Measurements from ENCODE around the gene MS4A18. TPM values are rescaled to one million over a fixed set of nuclear protein-coding genes. Genes with fewer than 3 reads are reported as not detected.

MS4A18 gene
- total and polyA plus RNA-seq, 10 of the 15 experiments (the other 5 are each of a cell fraction or from before 2014, with no cell fraction given): not detected

DNA sequence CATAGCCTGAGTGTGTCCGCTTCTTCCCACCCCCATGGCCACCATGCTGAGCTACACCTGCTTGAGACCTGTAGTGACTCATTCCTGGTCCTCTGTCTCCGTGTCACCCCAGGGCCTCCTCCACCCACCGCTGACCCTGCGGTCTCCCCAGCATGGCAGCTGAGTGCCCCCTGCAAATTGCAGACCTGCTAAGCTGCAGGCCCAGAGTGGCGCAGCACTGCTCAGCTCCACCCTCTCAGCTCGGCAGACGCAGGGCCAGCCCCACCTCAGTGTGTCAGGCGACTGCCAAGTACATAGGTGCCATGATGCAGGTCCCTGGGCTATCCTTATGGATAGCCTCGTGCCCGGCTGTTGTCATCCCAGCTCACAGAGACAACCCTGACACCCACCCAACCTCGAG is 45.3 kb downstream of the MS4A18 start:
- ChIA-PET CTCF (interaction anchor here (1.7 to 4.1 kb wide), 3 partner anchors 7 to 68 kb away, joined by 3 to 26 read pairs (median 4); no protein-coding TSS in a partner anchor), SMC1A (ENCODE audit: uncharacterized antibody, unreplicated experiment) (interaction anchor here (2.8 kb wide), 1 partner anchor 9 kb away, joined by 8 read pairs; no protein-coding TSS in a partner anchor), RAD21 (ENCODE audit: unreplicated experiment) (interaction anchor here (0.6 kb wide), 1 partner anchor 41 kb away, joined by 3 read pairs; no protein-coding TSS in a partner anchor), POLR2A (interaction anchor here (0.9 kb wide), 1 partner anchor 314 kb away, joined by 3 read pairs; the partner anchor contains the start of gene MS4A1)
- H3K4me3 ChIP-seq: no peak overlapping the region
- DNase-seq (ENCODE audit: low read depth, low spot score) (no peak), FAIRE-seq (no peak), ATAC-seq (no peak)
- no peaks in the 10 kb centered on the region for H3K36me3 ChIP-seq (ENCODE audit: control insufficient read depth in 2 of 2, insufficient read depth in 2 of 2, low read length in 1 of 2)
- no peak overlapping the region for H2AFZ ChIP-seq (ENCODE audit: control insufficient read depth, low read depth, low read length)
- WGBS (ENCODE audit: insufficient coverage, insufficient replicate concordance, low lambda C conversion rate, missing lambda C conversion rate): 54% methylated on average over 11 of the region's 11 CpGs
- H3K9ac ChIP-seq (ENCODE audit: control insufficient read depth, insufficient read depth, low read length): no peak overlapping the region
- no peaks in the 10 kb centered on the region; the same call in 1 of the 2 replicates for H4K20me1 ChIP-seq (ENCODE audit: control insufficient read depth, insufficient read depth)
- H3K27me3 ChIP-seq (replicated peaks in 1 of 2; ENCODE audit: control insufficient read depth in 2 of 2, insufficient read depth in 2 of 2, low read length in 1 of 2): no peaks in the 10 kb centered on the region
- in situ Hi-C loops (cut with MboI) (loop anchor here (5.0 to 25.0 kb wide), 3 partner anchors 122 to 1583 kb away; no protein-coding TSS in a partner anchor), intact Hi-C loops (cut with micrococcal nuclease; ENCODE audit: unreplicated experiment) (loop anchor here (10.0 kb wide), 3 partner anchors 395 to 575 kb away; partner anchors contain the start of gene VPS37C)
- H3K27ac ChIP-seq (ENCODE audit: control insufficient read depth, insufficient read depth): no peak overlapping the region
- H3K4me2 ChIP-seq (ENCODE audit: control insufficient read depth, insufficient read depth): no peak overlapping the region
- no TSS peak for BruUV-seq (replicated peaks)
- peaks cover 22% of the 10 kb centered on the region for H3K4me1 ChIP-seq (ENCODE audit: control insufficient read depth, insufficient read depth, low read length)
- peaks cover 1% of the 10 kb centered on the region; the same call in 2 of the 3 replicates for H3K9me3 ChIP-seq (replicated peaks; ENCODE audit: control insufficient read depth, insufficient read depth, low read length)
- H3K79me2 ChIP-seq (ENCODE audit: control insufficient read depth, insufficient read depth, low read length): no peaks in the 10 kb centered on the region
- TF ChIP-seq, protein P1, sequence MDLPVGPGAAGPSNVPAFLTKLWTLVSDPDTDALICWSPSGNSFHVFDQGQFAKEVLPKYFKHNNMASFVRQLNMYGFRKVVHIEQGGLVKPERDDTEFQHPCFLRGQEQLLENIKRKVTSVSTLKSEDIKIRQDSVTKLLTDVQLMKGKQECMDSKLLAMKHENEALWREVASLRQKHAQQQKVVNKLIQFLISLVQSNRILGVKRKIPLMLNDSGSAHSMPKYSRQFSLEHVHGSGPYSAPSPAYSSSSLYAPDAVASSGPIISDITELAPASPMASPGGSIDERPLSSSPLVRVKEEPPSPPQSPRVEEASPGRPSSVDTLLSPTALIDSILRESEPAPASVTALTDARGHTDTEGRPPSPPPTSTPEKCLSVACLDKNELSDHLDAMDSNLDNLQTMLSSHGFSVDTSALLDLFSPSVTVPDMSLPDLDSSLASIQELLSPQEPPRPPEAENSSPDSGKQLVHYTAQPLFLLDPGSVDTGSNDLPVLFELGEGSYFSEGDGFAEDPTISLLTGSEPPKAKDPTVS (IDR thresholded peaks at IDR 0.05; ENCODE audit: low read depth, low read length): no peak
- TF ChIP-seq TAF1 (IDR thresholded peaks at IDR 0.05; ENCODE audit: borderline replicate concordance, low read depth, low read length): no peak
- no peak for TF ChIP-seq RB1 (IDR thresholded peaks at IDR 0.05; ENCODE audit: borderline replicate concordance)
- TF ChIP-seq STAT1 (conservative IDR thresholded peaks at IDR 0.05): no peak
- TF ChIP-seq HDAC6 (IDR thresholded peaks at IDR 0.05; ENCODE audit: unreplicated experiment): no peak
- no peak for TF ChIP-seq HDGF (IDR thresholded peaks at IDR 0.05)
- TF ChIP-seq CEBPB (IDR thresholded peaks at IDR 0.05; ENCODE audit: borderline replicate concordance in 1 of 2, low read depth in 2 of 2, low read length in 2 of 2): no peak
- no peak for TF ChIP-seq EED (IDR thresholded peaks at IDR 0.05; ENCODE audit: low read depth)
- no peak for TF ChIP-seq NRF1 (conservative IDR thresholded peaks at IDR 0.05; ENCODE audit: low read depth, low read length)
- no peak for TF ChIP-seq SREBF1 (IDR thresholded peaks at IDR 0.05; ENCODE audit: low read length)
- TF ChIP-seq GABPA (IDR thresholded peaks at IDR 0.05; ENCODE audit: low read depth): no peak
- no peak for TF ChIP-seq PML (IDR thresholded peaks at IDR 0.05; ENCODE audit: low read length)
- TF ChIP-seq, protein P2, sequence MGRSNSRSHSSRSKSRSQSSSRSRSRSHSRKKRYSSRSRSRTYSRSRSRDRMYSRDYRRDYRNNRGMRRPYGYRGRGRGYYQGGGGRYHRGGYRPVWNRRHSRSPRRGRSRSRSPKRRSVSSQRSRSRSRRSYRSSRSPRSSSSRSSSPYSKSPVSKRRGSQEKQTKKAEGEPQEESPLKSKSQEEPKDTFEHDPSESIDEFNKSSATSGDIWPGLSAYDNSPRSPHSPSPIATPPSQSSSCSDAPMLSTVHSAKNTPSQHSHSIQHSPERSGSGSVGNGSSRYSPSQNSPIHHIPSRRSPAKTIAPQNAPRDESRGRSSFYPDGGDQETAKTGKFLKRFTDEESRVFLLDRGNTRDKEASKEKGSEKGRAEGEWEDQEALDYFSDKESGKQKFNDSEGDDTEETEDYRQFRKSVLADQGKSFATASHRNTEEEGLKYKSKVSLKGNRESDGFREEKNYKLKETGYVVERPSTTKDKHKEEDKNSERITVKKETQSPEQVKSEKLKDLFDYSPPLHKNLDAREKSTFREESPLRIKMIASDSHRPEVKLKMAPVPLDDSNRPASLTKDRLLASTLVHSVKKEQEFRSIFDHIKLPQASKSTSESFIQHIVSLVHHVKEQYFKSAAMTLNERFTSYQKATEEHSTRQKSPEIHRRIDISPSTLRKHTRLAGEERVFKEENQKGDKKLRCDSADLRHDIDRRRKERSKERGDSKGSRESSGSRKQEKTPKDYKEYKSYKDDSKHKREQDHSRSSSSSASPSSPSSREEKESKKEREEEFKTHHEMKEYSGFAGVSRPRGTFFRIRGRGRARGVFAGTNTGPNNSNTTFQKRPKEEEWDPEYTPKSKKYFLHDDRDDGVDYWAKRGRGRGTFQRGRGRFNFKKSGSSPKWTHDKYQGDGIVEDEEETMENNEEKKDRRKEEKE (IDR thresholded peaks at IDR 0.05): no peak
- TF ChIP-seq, protein P3, sequence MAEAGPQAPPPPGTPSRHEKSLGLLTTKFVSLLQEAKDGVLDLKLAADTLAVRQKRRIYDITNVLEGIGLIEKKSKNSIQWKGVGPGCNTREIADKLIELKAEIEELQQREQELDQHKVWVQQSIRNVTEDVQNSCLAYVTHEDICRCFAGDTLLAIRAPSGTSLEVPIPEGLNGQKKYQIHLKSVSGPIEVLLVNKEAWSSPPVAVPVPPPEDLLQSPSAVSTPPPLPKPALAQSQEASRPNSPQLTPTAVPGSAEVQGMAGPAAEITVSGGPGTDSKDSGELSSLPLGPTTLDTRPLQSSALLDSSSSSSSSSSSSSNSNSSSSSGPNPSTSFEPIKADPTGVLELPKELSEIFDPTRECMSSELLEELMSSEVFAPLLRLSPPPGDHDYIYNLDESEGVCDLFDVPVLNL (IDR thresholded peaks at IDR 0.05; ENCODE audit: low read depth, low read length): no peak
- TF ChIP-seq TCF7 (IDR thresholded peaks at IDR 0.05; ENCODE audit: borderline replicate concordance): no peak
- no peak for TF ChIP-seq RFX5 (IDR thresholded peaks at IDR 0.05; ENCODE audit: low read depth, low read length)
